GM19025 (cell line): ENCODE results near the gene TMEM129.
"Not testable (repeated sequence)": the region's sequence is repeated elsewhere in the genome, so short reads cannot be mapped to it uniquely, and the experiment has no call there.

Source experiments
- ATAC-seq: cut with Tn5 transposase; IDR thresholded peaks from one replicate; pipeline ENCODE4 v1.9.1; 2021; ENCODE audit warnings: mild to moderate bottlenecking, low read depth, moderate library complexity; ENCODE audit not compliant: unreplicated experiment

Gene TMEM129

DNA sequence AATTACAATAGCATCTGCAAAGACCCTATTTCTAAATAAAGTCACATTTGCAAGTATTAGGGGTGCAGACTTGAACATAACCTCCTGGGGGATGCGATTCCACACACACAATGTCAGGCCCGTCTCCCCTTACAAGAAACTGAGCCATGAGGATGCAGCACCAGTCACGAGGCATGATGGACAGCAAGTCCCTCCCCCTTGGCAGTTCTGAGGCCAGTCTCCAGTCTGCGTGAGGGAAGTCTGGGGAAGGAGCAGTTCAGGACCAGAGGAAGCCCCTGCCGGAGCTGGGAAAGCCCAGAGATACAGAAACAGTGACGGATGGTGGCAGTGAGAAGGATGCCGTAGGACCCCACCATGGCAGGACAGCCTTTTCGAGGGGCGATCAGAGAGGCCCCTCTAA, 46.4 kb downstream of the TMEM129 start:
- no peak for ATAC-seq

- ATAC-seq: no peak
Measured at GRCh38 chr4:1673671-1674070, 47.5 kb downstream of the TMEM129 start.

DNA sequence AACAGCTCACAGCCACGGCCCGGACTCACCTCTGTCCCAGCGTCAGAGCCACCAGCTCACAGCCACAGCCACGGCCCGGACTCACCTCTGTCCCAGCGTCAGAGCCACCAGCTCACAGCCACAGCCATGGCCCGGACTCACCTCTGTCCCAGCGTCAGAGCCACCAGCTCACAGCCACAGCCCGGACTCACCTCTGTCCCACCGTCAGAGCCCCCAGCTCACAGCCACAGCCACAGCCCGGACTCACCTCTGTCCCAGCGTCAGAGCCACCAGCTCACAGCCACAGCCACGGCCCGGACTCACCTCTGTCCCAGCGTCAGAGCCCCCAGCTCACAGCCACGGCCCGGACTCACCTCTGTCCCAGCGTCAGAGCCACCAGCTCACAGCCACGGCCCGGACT, 50.1 kb downstream of the TMEM129 start:
- not testable (repeated sequence) for ATAC-seq

DNA sequence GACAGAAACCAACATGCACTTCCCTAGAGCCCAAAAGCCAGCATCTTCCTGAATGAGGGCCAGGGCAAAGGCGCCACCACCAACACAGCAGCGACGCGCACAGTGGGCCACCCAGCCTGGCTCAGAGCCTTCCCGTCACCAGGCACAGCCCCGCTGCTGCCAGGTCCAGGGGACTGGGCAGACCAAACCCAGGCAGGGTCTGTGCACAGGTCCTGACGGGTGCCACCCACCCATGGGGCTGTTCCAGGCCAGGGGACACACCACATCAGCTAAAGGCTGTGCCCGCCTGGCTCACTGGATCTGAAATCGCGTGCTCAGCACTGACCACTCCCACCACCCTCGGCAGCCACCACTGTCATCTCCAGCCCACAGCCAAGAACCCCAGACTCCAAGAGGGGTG, 50.8 kb downstream of the TMEM129 start:
- no peak for ATAC-seq

DNA sequence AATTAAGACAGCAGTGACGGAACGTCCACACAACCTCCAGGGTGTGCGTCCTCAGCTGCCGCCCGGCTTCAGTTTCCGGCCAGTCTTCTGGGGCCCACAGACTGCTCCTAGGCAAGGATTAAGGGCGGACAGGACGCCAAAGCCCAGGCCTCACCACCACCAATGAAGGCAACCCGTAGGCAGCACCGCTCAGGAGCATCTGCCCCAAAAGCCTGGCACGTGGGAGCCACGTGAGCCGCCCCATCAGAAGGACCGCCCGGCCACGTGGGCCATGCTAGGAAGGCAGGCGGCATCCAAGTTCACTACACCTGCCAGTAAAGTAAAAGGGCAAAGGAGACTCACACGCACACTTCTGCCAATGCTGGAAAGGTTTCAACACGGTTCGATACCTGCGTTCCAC, 51.3 kb downstream of the TMEM129 start:
- no peak for ATAC-seq

- no peak for ATAC-seq
Measured at GRCh38 chr4:1669270-1669669, 51.9 kb downstream of the TMEM129 start.

DNA sequence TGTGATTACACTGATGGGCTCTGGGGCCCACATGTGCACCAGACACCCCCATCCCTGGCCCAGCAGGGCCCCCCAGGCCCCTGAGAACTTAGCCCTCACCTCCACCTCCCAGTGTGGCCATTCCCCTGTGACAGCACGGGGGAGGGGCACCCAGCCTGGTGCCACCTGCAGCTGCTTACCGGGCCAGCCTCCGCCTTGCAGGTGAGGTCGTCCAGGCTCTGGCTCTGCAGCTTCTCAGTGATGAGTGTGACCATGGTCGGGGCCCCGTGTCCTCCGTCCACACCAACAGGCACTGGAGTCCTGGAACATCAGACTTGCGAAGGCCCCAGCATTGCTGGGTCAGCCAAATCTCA, 52.7 kb downstream of the TMEM129 start:
- ATAC-seq: no peak

- ATAC-seq: no peak
Measured at GRCh38 chr4:1667273-1667672, 53.9 kb downstream of the TMEM129 start.

DNA sequence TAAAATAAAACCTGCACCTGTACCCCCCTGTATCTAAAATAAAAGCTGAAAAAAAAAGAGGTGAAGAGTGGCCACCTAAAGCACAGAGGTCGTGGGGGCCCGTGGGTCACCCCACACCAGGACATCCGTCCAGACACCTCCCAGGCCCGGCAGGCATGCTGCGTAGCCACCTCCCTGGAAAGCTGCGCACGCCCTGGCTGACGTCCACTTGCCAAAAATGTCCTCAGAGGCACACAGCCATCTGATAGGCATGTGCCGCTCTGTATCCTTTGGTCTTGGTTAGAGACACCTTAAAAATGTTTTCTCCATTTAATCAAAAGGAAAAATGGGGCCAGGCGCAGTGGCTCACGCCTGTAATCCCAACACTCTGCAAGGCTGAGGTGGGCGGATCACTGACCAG, 54.7 kb downstream of the TMEM129 start:
- ATAC-seq: no peak
